Measurements from ENCODE around the gene PPP1R13B.

Gene PPP1R13B

GRCh38 chr14:103879118-103879569, 31.8 kb upstream of the PPP1R13B start:
- Histone ChIP-seq H3K4me1 (ENCODE audit: control insufficient read depth, insufficient read depth, low read length) (peaks cover 47% of the 10 kb centered on the region), H3K9me3 (ENCODE audit: control insufficient read depth, low read length) (no peaks in the 10 kb centered on the region), H3K9ac (ENCODE audit: low read length) (peak overlapping the region; percentile 74), H3K36me3 (ENCODE audit: control insufficient read depth, insufficient read depth, low read length) (no peaks in the 10 kb centered on the region), H3K4me3 (ENCODE audit: low read length) (peak overlapping the region; percentile 53), H3K27me3 (ENCODE audit: control insufficient read depth, insufficient read depth, low read length) (peaks cover 6% of the 10 kb centered on the region)

DNA sequence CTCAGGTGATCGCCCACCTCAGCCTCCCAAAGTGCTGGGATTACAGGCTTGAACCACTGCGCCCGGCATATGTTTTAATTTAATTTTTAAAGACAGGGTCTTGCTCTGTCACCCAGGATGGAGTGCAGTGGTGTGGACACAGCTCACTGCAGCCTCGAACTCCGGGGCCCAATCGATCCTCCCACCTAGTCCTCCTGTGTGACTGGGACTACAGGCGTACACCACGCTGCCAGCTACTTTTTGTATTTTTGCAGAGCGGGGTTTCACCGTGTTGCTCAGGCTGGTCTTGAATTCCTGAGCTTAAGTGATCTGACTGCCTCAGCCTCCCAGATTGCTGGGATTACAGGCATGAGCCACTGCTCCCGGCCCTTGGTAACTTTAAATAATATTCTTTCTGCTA, 30.8 kb upstream of the PPP1R13B start:
- no peak overlapping the region for H3K9ac ChIP-seq (ENCODE audit: low read length)
- no peaks in the 10 kb centered on the region for H3K36me3 ChIP-seq (ENCODE audit: control insufficient read depth, insufficient read depth, low read length)
- no peak overlapping the region for H3K4me3 ChIP-seq (ENCODE audit: low read length)
- H3K4me1 ChIP-seq (ENCODE audit: control insufficient read depth, insufficient read depth, low read length) = peaks cover 45% of the 10 kb centered on the region
- H3K9me3 ChIP-seq (ENCODE audit: control insufficient read depth, low read length) = no peaks in the 10 kb centered on the region
- H3K27me3 ChIP-seq (ENCODE audit: control insufficient read depth, insufficient read depth, low read length) = peaks cover 6% of the 10 kb centered on the region

- peaks cover 32% of the 10 kb centered on the region for H3K4me1 ChIP-seq (ENCODE audit: control insufficient read depth, insufficient read depth, low read length)
- no peak overlapping the region for H3K4me3 ChIP-seq (ENCODE audit: low read length)
- H3K27me3 ChIP-seq (ENCODE audit: control insufficient read depth, insufficient read depth, low read length) = no peaks in the 10 kb centered on the region
- H3K36me3 ChIP-seq (ENCODE audit: control insufficient read depth, insufficient read depth, low read length) = no peaks in the 10 kb centered on the region
- H3K9me3 ChIP-seq (ENCODE audit: control insufficient read depth, low read length) = no peaks in the 10 kb centered on the region
- H3K9ac ChIP-seq (ENCODE audit: low read length) = no peak overlapping the region
Observed at GRCh38 chr14:103875010-103875409, 27.6 kb upstream of the PPP1R13B start.

- H3K36me3 ChIP-seq (ENCODE audit: control insufficient read depth, insufficient read depth, low read length) = no peaks in the 10 kb centered on the region
- H3K4me3 ChIP-seq (ENCODE audit: low read length) = peak overlapping the region; percentile 71
- H3K9ac ChIP-seq (ENCODE audit: low read length) = peak overlapping the region; percentile 79
- peaks cover 24% of the 10 kb centered on the region for H3K4me1 ChIP-seq (ENCODE audit: control insufficient read depth, insufficient read depth, low read length)
- no peaks in the 10 kb centered on the region for H3K27me3 ChIP-seq (ENCODE audit: control insufficient read depth, insufficient read depth, low read length)
- no peaks in the 10 kb centered on the region for H3K9me3 ChIP-seq (ENCODE audit: control insufficient read depth, low read length)
Observed at GRCh38 chr14:103872481-103873113, 25.2 kb upstream of the PPP1R13B start.

GRCh38 chr14:103871596-103872480, 24.5 kb upstream of the PPP1R13B start:
- no peaks in the 10 kb centered on the region for H3K9me3 ChIP-seq (ENCODE audit: control insufficient read depth, low read length)
- H3K27me3 ChIP-seq (ENCODE audit: control insufficient read depth, insufficient read depth, low read length) = no peaks in the 10 kb centered on the region
- H3K4me1 ChIP-seq (ENCODE audit: control insufficient read depth, insufficient read depth, low read length) = peaks cover 31% of the 10 kb centered on the region
- no peaks in the 10 kb centered on the region for H3K36me3 ChIP-seq (ENCODE audit: control insufficient read depth, insufficient read depth, low read length)
- H3K4me3 ChIP-seq (ENCODE audit: low read length) = peak overlapping the region; percentile 71
- H3K9ac ChIP-seq (ENCODE audit: low read length) = peak overlapping the region; percentile 79

- no peak overlapping the region for H3K4me3 ChIP-seq (ENCODE audit: low read length)
Observed at GRCh38 chr14:103870891-103871595, 23.7 kb upstream of the PPP1R13B start.

GRCh38 chr14:103870144-103870876, 22.9 kb upstream of the PPP1R13B start:
- Histone ChIP-seq H3K36me3 (ENCODE audit: control insufficient read depth, insufficient read depth, low read length) (no peaks in the 10 kb centered on the region), H3K27me3 (ENCODE audit: control insufficient read depth, insufficient read depth, low read length) (no peaks in the 10 kb centered on the region), H3K4me1 (ENCODE audit: control insufficient read depth, insufficient read depth, low read length) (peaks cover 31% of the 10 kb centered on the region), H3K4me3 (ENCODE audit: low read length) (no peak overlapping the region), H3K9me3 (ENCODE audit: control insufficient read depth, low read length) (no peaks in the 10 kb centered on the region), H3K9ac (ENCODE audit: low read length) (no peak overlapping the region)

More at GRCh38 chr14:103870891-103871595, 23.7 kb upstream of the PPP1R13B start:
- H3K36me3 ChIP-seq (ENCODE audit: control insufficient read depth, insufficient read depth, low read length) = no peaks in the 10 kb centered on the region
- H3K9ac ChIP-seq (ENCODE audit: low read length) = no peak overlapping the region
- H3K27me3 ChIP-seq (ENCODE audit: control insufficient read depth, insufficient read depth, low read length) = no peaks in the 10 kb centered on the region
- no peaks in the 10 kb centered on the region for H3K9me3 ChIP-seq (ENCODE audit: control insufficient read depth, low read length)
- peaks cover 31% of the 10 kb centered on the region for H3K4me1 ChIP-seq (ENCODE audit: control insufficient read depth, insufficient read depth, low read length)

DNA sequence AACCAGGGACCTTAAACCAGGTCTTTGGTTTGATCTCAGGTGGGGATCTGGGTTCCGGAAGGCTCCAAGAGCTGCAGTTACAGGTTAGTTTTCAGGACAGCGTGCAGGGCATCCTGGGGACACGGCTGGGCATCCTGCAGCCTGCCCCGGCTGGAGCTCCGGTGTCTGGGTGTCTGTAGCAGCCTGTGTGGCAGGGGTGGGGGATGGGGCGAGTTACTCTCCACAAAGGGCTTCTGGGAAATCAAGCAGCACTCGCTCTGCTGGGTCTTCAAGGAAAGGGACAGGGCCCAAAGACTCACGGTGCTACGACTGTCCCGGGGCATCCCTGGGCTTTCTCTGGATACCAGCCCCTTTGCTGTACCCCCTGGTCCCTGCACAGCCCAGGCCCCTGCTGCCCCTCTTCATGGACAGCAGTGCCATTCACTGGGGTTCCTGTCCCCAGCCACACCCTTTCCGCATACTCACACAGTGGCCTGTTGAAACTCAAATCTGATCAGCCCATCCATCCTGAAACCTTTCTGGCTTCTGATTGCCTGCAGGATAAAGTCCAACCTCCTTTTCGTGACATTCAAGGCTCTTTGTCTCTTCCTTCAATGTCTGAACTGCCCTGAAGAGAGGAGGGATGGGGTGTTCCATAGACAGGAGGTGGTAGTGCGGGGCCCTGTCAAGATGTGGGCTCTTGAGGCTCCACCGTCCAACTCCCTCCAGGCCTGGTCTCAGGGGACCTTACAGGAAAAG, 22.2 kb upstream of the PPP1R13B start:
- H3K4me3 ChIP-seq (ENCODE audit: low read length) = no peak overlapping the region
- H3K9me3 ChIP-seq (ENCODE audit: control insufficient read depth, low read length) = no peaks in the 10 kb centered on the region
- H3K27me3 ChIP-seq (ENCODE audit: control insufficient read depth, insufficient read depth, low read length) = no peaks in the 10 kb centered on the region
- peaks cover 31% of the 10 kb centered on the region for H3K4me1 ChIP-seq (ENCODE audit: control insufficient read depth, insufficient read depth, low read length)
- H3K9ac ChIP-seq (ENCODE audit: low read length) = no peak overlapping the region
- no peaks in the 10 kb centered on the region for H3K36me3 ChIP-seq (ENCODE audit: control insufficient read depth, insufficient read depth, low read length)

GRCh38 chr14:103868242-103868897, 21.0 kb upstream of the PPP1R13B start:
- H3K9ac ChIP-seq (ENCODE audit: low read length) = peak overlapping the region; percentile 31
- H3K36me3 ChIP-seq (ENCODE audit: control insufficient read depth, insufficient read depth, low read length) = no peaks in the 10 kb centered on the region
- H3K9me3 ChIP-seq (ENCODE audit: control insufficient read depth, low read length) = no peaks in the 10 kb centered on the region
- H3K4me1 ChIP-seq (ENCODE audit: control insufficient read depth, insufficient read depth, low read length) = peaks cover 31% of the 10 kb centered on the region
- no peaks in the 10 kb centered on the region for H3K27me3 ChIP-seq (ENCODE audit: control insufficient read depth, insufficient read depth, low read length)
- no peak overlapping the region for H3K4me3 ChIP-seq (ENCODE audit: low read length)

DNA sequence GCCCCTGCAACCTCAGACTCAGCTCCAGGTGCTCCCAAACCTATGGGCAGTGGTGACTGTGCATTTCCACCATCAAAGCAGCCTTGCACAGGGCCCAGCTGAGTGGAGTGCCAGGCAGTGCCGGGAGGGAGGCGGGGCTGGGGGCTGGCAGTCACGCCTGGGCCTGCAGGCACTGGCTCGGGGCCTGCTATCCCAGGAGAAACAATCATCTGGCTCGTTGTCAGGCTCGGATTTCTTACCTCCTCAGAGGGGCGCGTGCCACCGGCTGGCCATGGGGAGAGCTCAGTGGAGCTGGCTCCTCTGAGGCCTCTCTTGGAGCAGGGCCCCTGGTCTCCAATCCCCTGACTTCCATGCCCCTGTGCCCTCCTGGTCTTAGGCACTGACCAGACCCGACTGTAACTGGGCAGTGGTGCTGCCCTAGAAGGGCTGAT, 20.2 kb upstream of the PPP1R13B start:
- Histone ChIP-seq H3K27me3 (ENCODE audit: control insufficient read depth, insufficient read depth, low read length) (no peaks in the 10 kb centered on the region), H3K4me1 (ENCODE audit: control insufficient read depth, insufficient read depth, low read length) (peaks cover 27% of the 10 kb centered on the region), H3K36me3 (ENCODE audit: control insufficient read depth, insufficient read depth, low read length) (no peaks in the 10 kb centered on the region), H3K9me3 (ENCODE audit: control insufficient read depth, low read length) (no peaks in the 10 kb centered on the region), H3K9ac (ENCODE audit: low read length) (peak overlapping the region; percentile 31), H3K4me3 (ENCODE audit: low read length) (no peak overlapping the region)

Measured in mucosa of stomach (tissue), 1 donor.